Measurements from ENCODE around the gene MRPL12. TPM values are rescaled to one million over a fixed set of nuclear protein-coding genes. Genes with fewer than 3 reads are reported as not detected.

The MRPL12 gene
- total and polyA plus RNA-seq, 2 of the 13 experiments (the other 11 are each of a cell fraction or from before 2014, with no cell fraction given), result 39.1 to 94.1 TPM

DNA sequence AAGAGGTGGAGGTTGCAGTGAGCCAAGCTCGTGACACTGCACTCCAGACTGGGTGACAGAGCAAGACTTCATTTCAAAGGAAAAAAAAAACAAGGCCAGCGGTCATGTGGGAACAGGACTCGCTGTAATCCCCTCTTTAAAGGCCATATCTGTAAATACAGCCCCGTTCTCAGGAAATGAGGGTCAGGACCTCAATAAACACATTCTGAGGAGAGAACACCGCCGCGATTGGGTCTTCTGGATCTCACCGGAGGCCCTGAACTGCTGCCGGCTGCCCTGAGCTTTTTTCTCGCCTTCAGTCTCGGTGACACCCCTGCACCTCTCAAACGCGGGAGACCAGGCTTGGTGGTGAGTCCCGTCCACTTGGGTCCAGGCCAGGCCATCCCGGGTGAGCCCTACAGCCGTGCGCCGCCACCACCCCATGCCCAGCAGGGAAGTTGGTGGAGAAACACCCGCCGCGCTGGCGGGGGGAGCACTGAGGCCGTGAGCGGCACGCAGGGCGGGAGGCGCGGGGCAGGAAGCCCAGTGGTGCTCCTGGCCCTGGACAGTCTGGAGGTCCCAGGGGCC is 37.3 kb downstream of the MRPL12 start (continued):
- TF ChIP-seq, protein P1, sequence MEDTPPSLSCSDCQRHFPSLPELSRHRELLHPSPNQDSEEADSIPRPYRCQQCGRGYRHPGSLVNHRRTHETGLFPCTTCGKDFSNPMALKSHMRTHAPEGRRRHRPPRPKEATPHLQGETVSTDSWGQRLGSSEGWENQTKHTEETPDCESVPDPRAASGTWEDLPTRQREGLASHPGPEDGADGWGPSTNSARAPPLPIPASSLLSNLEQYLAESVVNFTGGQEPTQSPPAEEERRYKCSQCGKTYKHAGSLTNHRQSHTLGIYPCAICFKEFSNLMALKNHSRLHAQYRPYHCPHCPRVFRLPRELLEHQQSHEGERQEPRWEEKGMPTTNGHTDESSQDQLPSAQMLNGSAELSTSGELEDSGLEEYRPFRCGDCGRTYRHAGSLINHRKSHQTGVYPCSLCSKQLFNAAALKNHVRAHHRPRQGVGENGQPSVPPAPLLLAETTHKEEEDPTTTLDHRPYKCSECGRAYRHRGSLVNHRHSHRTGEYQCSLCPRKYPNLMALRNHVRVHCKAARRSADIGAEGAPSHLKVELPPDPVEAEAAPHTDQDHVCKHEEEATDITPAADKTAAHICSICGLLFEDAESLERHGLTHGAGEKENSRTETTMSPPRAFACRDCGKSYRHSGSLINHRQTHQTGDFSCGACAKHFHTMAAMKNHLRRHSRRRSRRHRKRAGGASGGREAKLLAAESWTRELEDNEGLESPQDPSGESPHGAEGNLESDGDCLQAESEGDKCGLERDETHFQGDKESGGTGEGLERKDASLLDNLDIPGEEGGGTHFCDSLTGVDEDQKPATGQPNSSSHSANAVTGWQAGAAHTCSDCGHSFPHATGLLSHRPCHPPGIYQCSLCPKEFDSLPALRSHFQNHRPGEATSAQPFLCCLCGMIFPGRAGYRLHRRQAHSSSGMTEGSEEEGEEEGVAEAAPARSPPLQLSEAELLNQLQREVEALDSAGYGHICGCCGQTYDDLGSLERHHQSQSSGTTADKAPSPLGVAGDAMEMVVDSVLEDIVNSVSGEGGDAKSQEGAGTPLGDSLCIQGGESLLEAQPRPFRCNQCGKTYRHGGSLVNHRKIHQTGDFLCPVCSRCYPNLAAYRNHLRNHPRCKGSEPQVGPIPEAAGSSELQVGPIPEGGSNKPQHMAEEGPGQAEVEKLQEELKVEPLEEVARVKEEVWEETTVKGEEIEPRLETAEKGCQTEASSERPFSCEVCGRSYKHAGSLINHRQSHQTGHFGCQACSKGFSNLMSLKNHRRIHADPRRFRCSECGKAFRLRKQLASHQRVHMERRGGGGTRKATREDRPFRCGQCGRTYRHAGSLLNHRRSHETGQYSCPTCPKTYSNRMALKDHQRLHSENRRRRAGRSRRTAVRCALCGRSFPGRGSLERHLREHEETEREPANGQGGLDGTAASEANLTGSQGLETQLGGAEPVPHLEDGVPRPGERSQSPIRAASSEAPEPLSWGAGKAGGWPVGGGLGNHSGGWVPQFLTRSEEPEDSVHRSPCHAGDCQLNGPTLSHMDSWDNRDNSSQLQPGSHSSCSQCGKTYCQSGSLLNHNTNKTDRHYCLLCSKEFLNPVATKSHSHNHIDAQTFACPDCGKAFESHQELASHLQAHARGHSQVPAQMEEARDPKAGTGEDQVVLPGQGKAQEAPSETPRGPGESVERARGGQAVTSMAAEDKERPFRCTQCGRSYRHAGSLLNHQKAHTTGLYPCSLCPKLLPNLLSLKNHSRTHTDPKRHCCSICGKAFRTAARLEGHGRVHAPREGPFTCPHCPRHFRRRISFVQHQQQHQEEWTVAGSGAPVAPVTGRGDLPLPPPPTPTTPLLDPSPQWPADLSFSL (CRISPR knock-in tag; IDR thresholded peaks at IDR 0.05), result peak; percentile 74
- no peak for TF ChIP-seq ZNF260 (CRISPR knock-in tag; IDR thresholded peaks at IDR 0.05; ENCODE audit: borderline replicate concordance, low read depth)
- TF ChIP-seq REPIN1 (CRISPR knock-in tag; IDR thresholded peaks at IDR 0.05; ENCODE audit: borderline replicate concordance, low read depth), result no peak
- no peak for TF ChIP-seq RFX5 (IDR thresholded peaks at IDR 0.05; ENCODE audit: low read depth, low read length)
- TF ChIP-seq PRDM15 (CRISPR knock-in tag; IDR thresholded peaks at IDR 0.05), result peak; percentile 93
- TF ChIP-seq BRF2 (CRISPR knock-in tag; IDR thresholded peaks at IDR 0.05), result no peak
- TF ChIP-seq SP4 (CRISPR knock-in tag; IDR thresholded peaks at IDR 0.05), result no peak
- no peak for TF ChIP-seq ZNF530 (CRISPR knock-in tag; IDR thresholded peaks at IDR 0.05; ENCODE audit: low read depth)
- peak; percentile 27; the same call in 1 of the 2 replicates for TF ChIP-seq KDM2A (CRISPR knock-in tag; IDR thresholded peaks at IDR 0.05; ENCODE audit: borderline replicate concordance, low read depth)
- no peak for TF ChIP-seq ZNF761 (CRISPR knock-in tag; conservative IDR thresholded peaks at IDR 0.05)
- TF ChIP-seq NR1H2 (CRISPR knock-in tag; IDR thresholded peaks at IDR 0.05; ENCODE audit: borderline replicate concordance, low read depth), result no peak
- no peak for TF ChIP-seq ZUFSP (CRISPR knock-in tag; IDR thresholded peaks at IDR 0.05; ENCODE audit: borderline replicate concordance)
- peak; percentile 72; the same call in 1 of the 2 replicates for TF ChIP-seq MTF2 (CRISPR knock-in tag; IDR thresholded peaks at IDR 0.05; ENCODE audit: borderline replicate concordance)
- TF ChIP-seq ZNF362 (CRISPR knock-in tag; IDR thresholded peaks at IDR 0.05; ENCODE audit: borderline replicate concordance), result 0 out of 2 replicates have a peak, but pooled peaks have one; percentile 71

Measured in HepG2 (cell line).